Suprapubic skin (tissue), 3 donors: ENCODE results near the gene PLXNA2.

Source experiments
- CTCF ChIP-seq, 2 donors: fragments of 200-600 bp in 1 of 2; fragments of 450-650 bp in 1 of 2; sonication (generic) in 1 of 2; IDR thresholded peaks; one replicate each; pipeline ENCODE4 v1.5.1; 2016 to 2019; ENCODE audit warnings: antibody characterized with exemption in 2 of 2, mild to moderate bottlenecking in 1 of 2, moderate library complexity in 1 of 2
- POLR2A ChIP-seq, 2 donors: fragments of 450-650 bp; IDR thresholded peaks; one replicate each; pipeline ENCODE4 v1.6.1; 2017; ENCODE audit warnings: antibody characterized with exemption in 2 of 2, mild to moderate bottlenecking in 2 of 2, moderate library complexity in 2 of 2

GRCh38 chr1:208006258-208006920, 237.8 kb downstream of the PLXNA2 start:
- TF ChIP-seq CTCF (IDR thresholded peaks at IDR 0.05) (no peak), POLR2A (IDR thresholded peaks at IDR 0.05) (no peak)
